B cell (primary cell): ENCODE data around the gene DGCR2. TPM values are rescaled to one million over a fixed set of nuclear protein-coding genes. Genes with fewer than 3 reads are reported as not detected.

Source experiments
- ATAC-seq: fragments of 200-7000 bp; cut with Tn5 transposase; one replicate; pipeline ENCODE4 v1.10.0; 2021; ENCODE audit warnings: low read depth, mild to moderate bottlenecking, moderate number of reproducible peaks, moderate library complexity
- CTCF ChIA-PET: fragments of 350-600 bp; sonication (Branson Sonifier 250); formaldehyde crosslinking; loops from one replicate; lab custom pipeline; 2021; ENCODE audit warnings: antibody characterized with exemption, inconsistent platforms; lab: Charles Lee
- POLR2A ChIA-PET: fragments of 350-600 bp; sonication (Branson Sonifier 250); formaldehyde crosslinking; loops from one replicate; lab custom pipeline; 2021; ENCODE audit warnings: antibody characterized with exemption; lab: Charles Lee
- DNase-seq: peaks from one replicate; pipeline ENCODE4 v3.0.0; 2013
- H2AFZ ChIP-seq: 2 replicates; pipeline ENCODE4 v1.6.1; 2012; ENCODE audit warnings: mild to moderate bottlenecking, low read depth, low read length; ENCODE audit not compliant: insufficient read depth, poor library complexity, severe bottlenecking
- H3K27ac ChIP-seq, 2 donors: 1 replicate in 1 of 2; 2 replicates in 1 of 2; pipeline ENCODE4 v1.5.1; 2012 to 2013; ENCODE audit warnings: low read length in 2 of 2, mild to moderate bottlenecking in 2 of 2, moderate library complexity in 1 of 2
- H3K27me3 ChIP-seq, 4 experiments: fragments of 200-600 bp in 1 of 4; sonication (generic) in 1 of 4; replicated peaks in 1 of 4; 1 replicate in 2 of 4; 2 replicates in 2 of 4; pipeline versions ENCODE4 v1.6.1 to v1.7.0; 2013 to 2016; ENCODE audit warnings: low read length in 3 of 4, mild to moderate bottlenecking in 2 of 4, mixed read lengths in 1 of 4, moderate library complexity in 1 of 4; ENCODE audit not compliant: insufficient read depth in 4 of 4, control insufficient read depth in 3 of 4; ENCODE audit errors: control extremely low read depth in 1 of 4
- H3K36me3 ChIP-seq, 2 experiments: replicated peaks in 1 of 2; 1 replicate in 1 of 2; 2 replicates in 1 of 2; pipeline versions ENCODE4 v1.6.1 to v1.7.1; 2013; ENCODE audit warnings: low read length in 1 of 2; ENCODE audit not compliant: insufficient read depth in 2 of 2, control insufficient read depth in 1 of 2; ENCODE audit errors: control extremely low read depth in 1 of 2, extremely low read depth in 1 of 2
- H3K4me1 ChIP-seq, 2 donors: fragments of 200-600 bp in 1 of 2; sonication (generic) in 1 of 2; 1 replicate in 1 of 2; 2 replicates in 1 of 2; pipeline versions ENCODE4 v1.5.1 to v1.6.1; 2013 to 2017; ENCODE audit warnings: low read length in 2 of 2; ENCODE audit not compliant: control insufficient read depth in 2 of 2, insufficient read depth in 2 of 2
- H3K4me2 ChIP-seq: replicated peaks from 2 replicates; pipeline ENCODE3; 2012; ENCODE audit warnings: mild to moderate bottlenecking, low read depth, low read length; ENCODE audit not compliant: poor library complexity, severe bottlenecking
- H3K4me3 ChIP-seq, 5 experiments: fragments of 200-600 bp in 1 of 5; sonication (generic) in 1 of 5; 1 replicate in 3 of 5; 2 replicates in 2 of 5; pipeline versions ENCODE4 v1.5.1 to v1.7.0; 2011 to 2016; ENCODE audit warnings: low read length in 4 of 5, mild to moderate bottlenecking in 4 of 5, low read depth in 2 of 5, control low read depth in 1 of 5, moderate library complexity in 1 of 5; ENCODE audit not compliant: insufficient read depth in 1 of 5; ENCODE audit errors: control extremely low read depth in 1 of 5, extremely low read depth in 1 of 5
- H3K79me2 ChIP-seq: fragments of 200-600 bp; sonication (generic); one replicate; pipeline ENCODE4 v1.6.0; 2016; ENCODE audit warnings: low read length; ENCODE audit not compliant: control insufficient read depth, insufficient read depth
- H3K9ac ChIP-seq: fragments of 200-600 bp; sonication (generic); 2 replicates; pipeline ENCODE4 v1.6.1; 2017; ENCODE audit warnings: mild to moderate bottlenecking, low read length, moderate library complexity
- H3K9me3 ChIP-seq, 3 donors: one replicate each; pipeline versions ENCODE4 v1.6.1 to v1.7.1; 2013; ENCODE audit warnings: low read length in 2 of 3; ENCODE audit not compliant: control insufficient read depth in 2 of 3, insufficient read depth in 1 of 3; ENCODE audit errors: control extremely low read depth in 1 of 3
- H4K20me1 ChIP-seq: 2 replicates; pipeline ENCODE4 v1.6.0; 2012; ENCODE audit warnings: mild to moderate bottlenecking, low read length; ENCODE audit not compliant: insufficient read depth, control insufficient read depth, poor library complexity, severe bottlenecking
- H3K27ac Mint-ChIP-seq: one replicate; pipeline ENCODE4 v1.8.0; 2021; ENCODE audit warnings: mixed read lengths
- H3K27me3 Mint-ChIP-seq: one replicate; pipeline ENCODE4 v1.8.0; 2021; ENCODE audit warnings: mixed read lengths
- H3K4me1 Mint-ChIP-seq: one replicate; pipeline ENCODE4 v1.8.0; 2021; ENCODE audit warnings: mixed read lengths
- H3K4me3 Mint-ChIP-seq: one replicate; pipeline ENCODE4 v1.8.0; 2021; ENCODE audit warnings: mixed read lengths
- H3K9me3 Mint-ChIP-seq: one replicate; pipeline ENCODE4 v1.8.0; 2022; ENCODE audit warnings: mixed read lengths; ENCODE audit not compliant: insufficient read depth
- CTCF ChIP-seq: fragments of 200-600 bp; IDR thresholded peaks from one replicate; pipeline ENCODE4 v1.8.0; 2022; ENCODE audit warnings: antibody characterized with exemption, mild to moderate bottlenecking
- EZH2 ChIP-seq: IDR thresholded peaks from 2 replicates; pipeline ENCODE4 v1.6.1; 2012; ENCODE audit warnings: borderline replicate concordance, low read depth, mild to moderate bottlenecking, moderate library complexity, low read length; ENCODE audit not compliant: insufficient read depth, poor library complexity, severe bottlenecking
- WGBS: methylation state at CpG from one replicate; pipeline ENCODE4 v1.1.5; 2013; ENCODE audit warnings: missing lambda C conversion rate; ENCODE audit not compliant: insufficient coverage; 5-methylcytosine and 5-hydroxymethylcytosine counted together
- intact Hi-C: fragments of 100-400 bp; cut with micrococcal nuclease; formaldehyde crosslinking; loops from one replicate; pipeline ENCODE4 v1.10.0; 2022
- polyA plus RNA-seq: library from polyadenylated mRNA; depleted of rRNA; stranded (reverse); fragments of >200 nt; gene quantifications from 2 replicates; pipeline ENCODE4 v1.2.3, GENCODE V29; 2012
- total RNA-seq, 2 donors: library from RNA; stranded (reverse); fragments of 120-200 nt in 1 of 2; gene quantifications; 1 replicate in 1 of 2; 2 replicates in 1 of 2; pipeline versions ENCODE4 v1.2.3 to v1.2.4, GENCODE V29; 2013 to 2022

Gene DGCR2
- total and polyA plus RNA-seq, 2 donors (not counting 1 experiment from before 2014, with no cell fraction given) = 28.8 to 49.5 TPM

- intact Hi-C loops = no loop called here
- H3K4me1 ChIP-seq = peaks cover 4 to 9% of the 10 kb centered on the region in 2 donors
- no peak overlapping the region for H3K4me2 ChIP-seq
- H2AFZ ChIP-seq = no peak overlapping the region
- peaks cover 21% of the 10 kb centered on the region for H3K79me2 ChIP-seq
- H3K27ac ChIP-seq = no peak overlapping the region
- H3K9me3 Mint-ChIP-seq = no peaks in the 10 kb centered on the region
- no peak overlapping the region for H3K4me3 ChIP-seq
- H4K20me1 ChIP-seq = peaks cover 14% of the 10 kb centered on the region
- H3K27me3 ChIP-seq = no peaks in the 10 kb centered on the region
- no peak overlapping the region for H3K4me3 Mint-ChIP-seq
- no peak for TF ChIP-seq CTCF
- no peak for TF ChIP-seq EZH2
- no peak for ATAC-seq
- H3K9ac ChIP-seq = no peak overlapping the region
- peaks cover 6% of the 10 kb centered on the region for H3K4me1 Mint-ChIP-seq
- H3K36me3 ChIP-seq = peaks cover 2 to 62% of the 10 kb centered on the region in 2 experiments
- H3K9me3 ChIP-seq = no peaks in the 10 kb centered on the region
- no peak for DNase-seq
- H3K27ac Mint-ChIP-seq = no peak overlapping the region
- WGBS = 97% methylated on average over 9 of the region's 9 CpGs
- ChIA-PET POLR2A (no interaction called here), CTCF (interaction anchor here (0.6 kb wide), 1 partner anchor 563 kb away, joined by 3 read pairs; no protein-coding TSS in a partner anchor)
- H3K27me3 Mint-ChIP-seq = no peaks in the 10 kb centered on the region
Observed at GRCh38 chr22:19139001-19139356, 16.8 kb upstream of the DGCR2 start.

GRCh38 chr22:19138217-19139000, 16.2 kb upstream of the DGCR2 start:
- H3K9ac ChIP-seq = no peak overlapping the region
- ChIA-PET CTCF (interaction anchor here (0.6 kb wide), 1 partner anchor 563 kb away, joined by 3 read pairs; no protein-coding TSS in a partner anchor), POLR2A (no interaction called here)
- H3K4me1 Mint-ChIP-seq = peaks cover 2% of the 10 kb centered on the region
- no peak overlapping the region for H3K4me2 ChIP-seq
- H3K27me3 ChIP-seq = no peaks in the 10 kb centered on the region
- ATAC-seq (no peak), DNase-seq (no peak)
- H3K9me3 ChIP-seq = no peaks in the 10 kb centered on the region
- H3K27ac ChIP-seq = no peak overlapping the region
- intact Hi-C loops = no loop called here
- peaks cover 15% of the 10 kb centered on the region for H3K79me2 ChIP-seq
- peaks cover 11% of the 10 kb centered on the region for H4K20me1 ChIP-seq
- H3K36me3 ChIP-seq = peaks cover 2 to 68% of the 10 kb centered on the region in 2 experiments
- TF ChIP-seq CTCF = no peak
- no peak for TF ChIP-seq EZH2
- no peaks in the 10 kb centered on the region for H3K27me3 Mint-ChIP-seq
- no peak overlapping the region for H2AFZ ChIP-seq
- H3K9me3 Mint-ChIP-seq = no peaks in the 10 kb centered on the region
- WGBS = 98% methylated on average over 9 of the region's 15 CpGs
- no peak overlapping the region for H3K27ac Mint-ChIP-seq
- no peak overlapping the region for H3K4me3 ChIP-seq
- peaks cover 0 to 4% of the 10 kb centered on the region in 2 donors for H3K4me1 ChIP-seq
- no peak overlapping the region for H3K4me3 Mint-ChIP-seq
